GM06990 (cell line): ENCODE data around the gene PROKR2.

Experiments used
- DNase-seq: peaks from one replicate; pipeline ENCODE4 v3.0.0-alpha.2; 2011; ENCODE audit not compliant: insufficient read length; ENCODE audit errors: extremely low read depth
- H3K27me3 ChIP-seq: replicated peaks from 2 replicates; pipeline ENCODE4 v1.6.0; 2011; ENCODE audit warnings: low read length; ENCODE audit not compliant: control insufficient read depth, insufficient read depth
- H3K36me3 ChIP-seq: 2 replicates; pipeline ENCODE4 v1.5.1; 2011; ENCODE audit warnings: low read length; ENCODE audit not compliant: control insufficient read depth, insufficient read depth
- H3K4me3 ChIP-seq: replicated peaks from 2 replicates; pipeline ENCODE4 v1.5.1; 2011; ENCODE audit warnings: low read depth, mild to moderate bottlenecking, control low read depth, low read length
- CTCF ChIP-seq: IDR thresholded peaks from 2 replicates; pipeline ENCODE4 v1.5.1; 2011; ENCODE audit warnings: low read length, control low read depth, mild to moderate bottlenecking, inconsistent platforms; ENCODE audit not compliant: insufficient read depth, poor library complexity, severe bottlenecking

Gene PROKR2

GRCh38 chr20:5282561-5282960, 34.2 kb downstream of the PROKR2 start:
- 0 out of 2 replicates have a peak, but pooled peaks cover 1% of the 10 kb centered on the region for H3K27me3 ChIP-seq

GRCh38 chr20:5279661-5280060, 37.1 kb downstream of the PROKR2 start:
- no peak for TF ChIP-seq CTCF
- no peak for DNase-seq
- H3K4me3 ChIP-seq: no peak overlapping the region

More at GRCh38 chr20:5282561-5282960, 34.2 kb downstream of the PROKR2 start:
- no peak for DNase-seq
- H3K36me3 ChIP-seq: no peaks in the 10 kb centered on the region
- H3K4me3 ChIP-seq: no peak overlapping the region
- no peak for TF ChIP-seq CTCF

GRCh38 chr20:5272268-5272667, 44.5 kb downstream of the PROKR2 start:
- Histone ChIP-seq H3K27me3 (no peaks in the 10 kb centered on the region; the same call in 1 of the 2 replicates), H3K4me3 (no peak overlapping the region), H3K36me3 (no peaks in the 10 kb centered on the region)
- no peak for DNase-seq
- TF ChIP-seq CTCF: no peak

More at GRCh38 chr20:5279661-5280060, 37.1 kb downstream of the PROKR2 start:
- 0 out of 2 replicates have a peak, but pooled peaks cover 1% of the 10 kb centered on the region for H3K27me3 ChIP-seq
- no peaks in the 10 kb centered on the region for H3K36me3 ChIP-seq

- TF ChIP-seq CTCF: no peak
- no peak for DNase-seq
- no peak overlapping the region for H3K4me3 ChIP-seq
- H3K27me3 ChIP-seq: no peaks in the 10 kb centered on the region; the same call in 1 of the 2 replicates
- H3K36me3 ChIP-seq: no peaks in the 10 kb centered on the region
These were observed 46.2 kb downstream of the PROKR2 start for GRCh38 chr20:5270603-5271002.

DNA sequence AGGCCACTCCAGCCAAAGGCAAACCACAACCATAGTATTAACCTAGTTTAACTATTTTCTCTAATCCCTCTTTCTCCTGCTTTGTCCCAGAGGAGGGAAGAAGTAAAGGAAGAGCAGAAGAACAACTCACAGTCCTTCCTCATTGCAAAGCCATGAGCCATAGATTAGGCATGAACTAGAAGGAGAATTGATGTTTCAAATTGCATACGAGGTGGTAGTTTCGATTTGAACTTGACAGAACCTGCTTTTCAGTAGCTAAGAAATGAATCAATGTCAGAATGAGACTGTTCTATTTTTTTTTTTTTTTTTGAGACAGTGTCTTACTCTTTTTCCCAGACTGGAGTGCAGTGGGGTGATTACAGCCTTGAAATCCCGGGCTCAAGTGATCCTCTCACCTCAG, 48.3 kb downstream of the PROKR2 start:
- Histone ChIP-seq H3K36me3 (no peaks in the 10 kb centered on the region), H3K4me3 (no peak overlapping the region), H3K27me3 (no peaks in the 10 kb centered on the region; the same call in 1 of the 2 replicates)
- no peak for TF ChIP-seq CTCF
- DNase-seq: no peak

GRCh38 chr20:5267092-5267491, 49.7 kb downstream of the PROKR2 start:
- no peak for TF ChIP-seq CTCF
- Histone ChIP-seq H3K27me3 (no peaks in the 10 kb centered on the region; the same call in 1 of the 2 replicates), H3K4me3 (no peak overlapping the region), H3K36me3 (no peaks in the 10 kb centered on the region)
- DNase-seq: no peak
